OCI-LY3 (cell line): Measurements from ENCODE around the gene HIGD2A.

Experiments
- H2AFZ ChIP-seq: fragments of 200-600, 300-600 bp; shearing (Covaris generic); 2 replicates; pipeline ENCODE4 v1.6.0; 2014; ENCODE audit warnings: antibody characterized with exemption, low read depth, low read length
- H3K27ac ChIP-seq: fragments of 200-600, 300-600 bp; sonication (generic); 2 replicates; pipeline ENCODE4 v1.5.1; 2014; ENCODE audit warnings: mild to moderate bottlenecking, low read length, moderate library complexity, mixed read lengths
- H3K27me3 ChIP-seq: fragments of 200-600, 300-600 bp; sonication (generic); 2 replicates; pipeline ENCODE4 v1.6.1; 2014; ENCODE audit warnings: low read depth, low read length, mixed read lengths
- H3K36me3 ChIP-seq: fragments of 200-600, 300-600 bp; sonication (generic); replicated peaks from 2 replicates; pipeline ENCODE3; 2014; ENCODE audit warnings: low read depth, low read length, mixed read lengths
- H3K4me1 ChIP-seq: fragments of 300-600, 200-600 bp; sonication (generic); 2 replicates; pipeline ENCODE4 v1.6.1; 2014; ENCODE audit warnings: low read length, mixed read lengths
- H3K4me2 ChIP-seq: fragments of 200-600, 300-600 bp; sonication (generic); 2 replicates; pipeline ENCODE4 v1.6.1; 2014; ENCODE audit warnings: low read length, mixed read lengths
- H3K4me3 ChIP-seq: fragments of 300-600, 200-600 bp; sonication (generic); 2 replicates; pipeline ENCODE4 v1.5.1; 2014; ENCODE audit warnings: antibody characterized with exemption, mild to moderate bottlenecking, low read length, moderate library complexity
- H3K79me2 ChIP-seq: fragments of 300-600, 200-600 bp; shearing (Covaris generic); 2 replicates; pipeline ENCODE4 v1.6.1; 2014; ENCODE audit warnings: mild to moderate bottlenecking, low read length, mixed read lengths
- H3K9ac ChIP-seq: fragments of 300-600, 200-600 bp; shearing (Covaris generic); 2 replicates; pipeline ENCODE4 v1.6.0; 2014; ENCODE audit warnings: mild to moderate bottlenecking, low read length, moderate library complexity
- H3K9me3 ChIP-seq: fragments of 200-600, 300-600 bp; shearing (Covaris generic); 2 replicates; pipeline ENCODE4 v1.6.1; 2014; ENCODE audit warnings: low read length, mixed read lengths; ENCODE audit not compliant: insufficient read depth
- H4K20me1 ChIP-seq: fragments of 200-600, 300-600 bp; sonication (generic); 2 replicates; pipeline ENCODE4 v1.6.1; 2016; ENCODE audit warnings: low read length, mixed read lengths; ENCODE audit not compliant: insufficient read depth
- CTCF ChIP-seq: fragments of 200-600, 300-600 bp; sonication (generic); IDR thresholded peaks from 2 replicates; pipeline ENCODE4 v1.5.1; 2014; ENCODE audit warnings: antibody characterized with exemption, low read length, low read depth
- EZH2phosphoT487 ChIP-seq: fragments of 200-600 bp; shearing (Covaris generic); IDR thresholded peaks from 2 replicates; pipeline ENCODE4 v1.6.1; 2018; ENCODE audit warnings: antibody characterized with exemption, mixed run types, low read depth

HIGD2A gene

GRCh38 chr5:176438959-176439757 is 50.6 kb downstream of the HIGD2A start:
- H3K4me3 ChIP-seq, result no peak overlapping the region
- no peaks in the 10 kb centered on the region for H3K36me3 ChIP-seq
- no peaks in the 10 kb centered on the region for H4K20me1 ChIP-seq
- H3K27me3 ChIP-seq, result no peaks in the 10 kb centered on the region
- no peak overlapping the region for H2AFZ ChIP-seq
- no peak overlapping the region for H3K9ac ChIP-seq
- H3K4me2 ChIP-seq, result no peak overlapping the region
- TF ChIP-seq EZH2phosphoT487 (no peak), CTCF (no peak)
- no peaks in the 10 kb centered on the region for H3K9me3 ChIP-seq
- H3K4me1 ChIP-seq, result peaks cover 5% of the 10 kb centered on the region
- no peaks in the 10 kb centered on the region for H3K79me2 ChIP-seq
- no peak overlapping the region for H3K27ac ChIP-seq
